ENCODE measurements around the gene PRKAG1.

Gene PRKAG1

GRCh38 chr12:49000346-49000745 lies 18.2 kb downstream of the PRKAG1 start:
- DNase-seq = no peak

- peak; percentile 79 for DNase-seq
These were observed 19.0 kb downstream of the PRKAG1 start, which contains the start of gene DDN for GRCh38 chr12:48999371-49000131. Gene DDN (minus strand): TSS chr12:48999375. CDS start chr12:48999287, 88 bp downstream.

GRCh38 chr12:48998497-48999353 lies 19.9 kb downstream of the PRKAG1 start:
- peak; percentile 51 for DNase-seq

GRCh38 chr12:48997719-48998496 lies 20.7 kb downstream of the PRKAG1 start:
- peak; percentile 32 for DNase-seq

- peak; percentile 92 for DNase-seq
These were observed 21.5 kb downstream of the PRKAG1 start for GRCh38 chr12:48996794-48997718.

- DNase-seq = peak; percentile 75
These were observed 23.3 kb downstream of the PRKAG1 start for GRCh38 chr12:48995086-48995879.

- DNase-seq = no peak
These were observed 24.1 kb downstream of the PRKAG1 start for GRCh38 chr12:48994224-48995085.

GRCh38 chr12:48993787-48994186 lies 24.8 kb downstream of the PRKAG1 start:
- no peak for DNase-seq

- no peak for DNase-seq
These were observed 27.1 kb downstream of the PRKAG1 start for GRCh38 chr12:48991247-48992050.

- no peak for DNase-seq
These were observed 28.0 kb downstream of the PRKAG1 start for GRCh38 chr12:48990552-48990951.

- DNase-seq = peak; percentile 77
These were observed 30.4 kb downstream of the PRKAG1 start for GRCh38 chr12:48988030-48988649.

- no peak for DNase-seq
These were observed 31.8 kb downstream of the PRKAG1 start for GRCh38 chr12:48986720-48987291.

GRCh38 chr12:48985901-48986300 lies 32.7 kb downstream of the PRKAG1 start:
- no peak for DNase-seq

- DNase-seq = no peak
These were observed 33.1 kb downstream of the PRKAG1 start for GRCh38 chr12:48985475-48985897.

- no peak for DNase-seq
These were observed 36.0 kb downstream of the PRKAG1 start for GRCh38 chr12:48982397-48983080.

- no peak for DNase-seq
These were observed 36.8 kb downstream of the PRKAG1 start for GRCh38 chr12:48981757-48982157.

- DNase-seq = peak; percentile 66
These were observed 37.4 kb downstream of the PRKAG1 start for GRCh38 chr12:48980953-48981756.
